HG03442 (cell line): ENCODE measurements around the gene CCDC106.

ENCODE experiments used
- ATAC-seq: cut with Tn5 transposase; IDR thresholded peaks from one replicate; pipeline ENCODE4 v1.9.1; 2021; ENCODE audit warnings: mild to moderate bottlenecking, moderate library complexity; ENCODE audit not compliant: unreplicated experiment

Gene CCDC106

GRCh38 chr19:55635334-55635717 is 12.7 kb upstream of the CCDC106 start:
- ATAC-seq = no peak

- no peak for ATAC-seq
Observed at GRCh38 chr19:55635856-55636440, 12.1 kb upstream of the CCDC106 start.

GRCh38 chr19:55636723-55637122 is 11.3 kb upstream of the CCDC106 start:
- ATAC-seq = no peak

GRCh38 chr19:55637534-55637933 is 10.5 kb upstream of the CCDC106 start:
- ATAC-seq = no peak

GRCh38 chr19:55638864-55639359 is 9.1 kb upstream of the CCDC106 start:
- ATAC-seq = no peak

- peak; percentile 6 for ATAC-seq
Observed at GRCh38 chr19:55640043-55640576, 7.9 kb upstream of the CCDC106 start.

GRCh38 chr19:55640577-55641425 is 7.2 kb upstream of the CCDC106 start, which contains the start of gene ZNF580:
ZNF580 (plus strand) TSS chr19:55641002; CDS start chr19:55642509, 1,507 bp downstream.
- ATAC-seq = peak; percentile 29

GRCh38 chr19:55641426-55642152 is 6.4 kb upstream of the CCDC106 start:
- ATAC-seq = no peak

- ATAC-seq = no peak
Observed at GRCh38 chr19:55642153-55643002, 5.6 kb upstream of the CCDC106 start.

GRCh38 chr19:55643003-55643886 is 4.8 kb upstream of the CCDC106 start, which contains the start of gene ZNF581:
ZNF581 (plus strand) TSS chr19:55643649; CDS start chr19:55644572, 923 bp downstream.
- no peak for ATAC-seq

GRCh38 chr19:55643887-55644176 is 4.2 kb upstream of the CCDC106 start:
- no peak for ATAC-seq

GRCh38 chr19:55644191-55644833 is 3.7 kb upstream of the CCDC106 start:
- no peak for ATAC-seq

GRCh38 chr19:55644842-55645511 is 3.0 kb upstream of the CCDC106 start:
- ATAC-seq = no peak

GRCh38 chr19:55645512-55645881 is 2.5 kb upstream of the CCDC106 start:
- no peak for ATAC-seq

GRCh38 chr19:55646889-55647731 is 902 bp upstream of the CCDC106 start:
- ATAC-seq = no peak

GRCh38 chr19:55648585-55649267 is 714 bp downstream of the CCDC106 start:
- no peak for ATAC-seq
